ENCODE data around the gene CTIF. TPM values are rescaled to one million over a fixed set of nuclear protein-coding genes. Genes with fewer than 3 reads are reported as not detected.

CTIF gene
- total RNA-seq, 1 experiment from 2014 or later = 26.5 TPM

- BruUV-seq (replicated peaks) = no TSS peak
- ATAC-seq = no peak
- Histone ChIP-seq H3K36me3 (ENCODE audit: control insufficient read depth, insufficient read depth, low read length) (no peaks in the 10 kb centered on the region), H3K9me3 (ENCODE audit: control insufficient read depth, insufficient read depth, low read depth, low read length) (no peaks in the 10 kb centered on the region), H3K4me3 (ENCODE audit: low read depth in 2 of 2, low read length in 2 of 2) (no peak overlapping the region), H3K27me3 (ENCODE audit: control insufficient read depth, insufficient read depth, low read length) (no peaks in the 10 kb centered on the region), H3K4me1 (ENCODE audit: control insufficient read depth, insufficient read depth, low read length) (no peaks in the 10 kb centered on the region), H3K27ac (ENCODE audit: low read length) (no peak overlapping the region)
- ChIA-PET POLR2A (no interaction called here), CTCF (no interaction called here)
- no peak for TF ChIP-seq TCF7L2 (IDR thresholded peaks at IDR 0.05; ENCODE audit: low read depth, low read length)
- TF ChIP-seq SIN3A (IDR thresholded peaks at IDR 0.05; ENCODE audit: borderline replicate concordance, insufficient read depth, low read depth, low read length) = no peak
- no peak for TF ChIP-seq CTCF (IDR thresholded peaks at IDR 0.05)
- no peak for TF ChIP-seq POLR2AphosphoS5 (IDR thresholded peaks at IDR 0.05; ENCODE audit: low read depth, low read length)
- TF ChIP-seq REST (IDR thresholded peaks at IDR 0.05; ENCODE audit: insufficient read depth in 1 of 2, low read depth in 2 of 2, low read length in 1 of 2) = no peak
- no peak for DNase-seq (ENCODE audit: low read depth, low spot score)
- intact Hi-C loops (cut with micrococcal nuclease; ENCODE audit: unreplicated experiment) = no loop called here
- in situ Hi-C loops (cut with HindIII; ENCODE audit: low pct_unique_long_range_greater_than_20kb, low sequenced_read_pairs) = no loop called here
These were observed 157.4 kb downstream of the CTIF start for GRCh38 chr18:48696218-48696617.

DNA sequence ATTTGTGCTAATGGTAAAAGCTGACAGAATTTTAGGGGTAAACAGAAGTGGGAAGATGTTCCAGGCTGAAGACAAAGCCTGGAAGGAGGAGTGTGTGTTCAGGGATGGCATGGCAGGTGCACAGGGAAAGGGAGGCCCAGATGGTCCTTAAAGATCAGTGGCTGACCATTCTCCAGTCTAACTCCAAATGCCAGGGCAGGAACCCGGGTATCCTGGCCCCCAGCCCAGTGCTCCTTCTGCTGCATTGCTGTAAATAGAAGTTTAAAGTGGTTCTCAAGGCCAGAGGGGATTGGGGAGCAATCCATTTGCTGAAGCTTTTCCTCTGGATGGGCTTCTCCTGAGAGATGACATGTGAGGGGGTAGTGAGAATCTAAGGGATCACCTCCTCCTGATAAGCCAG, 158.6 kb downstream of the CTIF start:
- CTCF ChIA-PET = no interaction called here
- Histone ChIP-seq H3K36me3 (ENCODE audit: control insufficient read depth, insufficient read depth, low read length) (no peaks in the 10 kb centered on the region), H3K4me3 (ENCODE audit: low read depth in 2 of 2, low read length in 2 of 2) (no peak overlapping the region), H3K4me1 (ENCODE audit: control insufficient read depth, insufficient read depth, low read length) (no peaks in the 10 kb centered on the region), H3K9me3 (ENCODE audit: control insufficient read depth, insufficient read depth, low read depth, low read length) (no peaks in the 10 kb centered on the region), H3K27ac (ENCODE audit: low read length) (no peak overlapping the region), H3K27me3 (ENCODE audit: control insufficient read depth, insufficient read depth, low read length) (no peaks in the 10 kb centered on the region)
- no peak for DNase-seq (ENCODE audit: low read depth, low spot score)
- in situ Hi-C loops (cut with HindIII; ENCODE audit: low pct_unique_long_range_greater_than_20kb, low sequenced_read_pairs) = no loop called here
- TF ChIP-seq POLR2AphosphoS5 (IDR thresholded peaks at IDR 0.05; ENCODE audit: low read depth, low read length) = no peak
- no peak for TF ChIP-seq TCF7L2 (IDR thresholded peaks at IDR 0.05; ENCODE audit: low read depth, low read length)
- POLR2A ChIA-PET = no interaction called here
- no peak for ATAC-seq
- no TSS peak for BruUV-seq (replicated peaks)
- intact Hi-C loops (cut with micrococcal nuclease; ENCODE audit: unreplicated experiment) = no loop called here

DNA sequence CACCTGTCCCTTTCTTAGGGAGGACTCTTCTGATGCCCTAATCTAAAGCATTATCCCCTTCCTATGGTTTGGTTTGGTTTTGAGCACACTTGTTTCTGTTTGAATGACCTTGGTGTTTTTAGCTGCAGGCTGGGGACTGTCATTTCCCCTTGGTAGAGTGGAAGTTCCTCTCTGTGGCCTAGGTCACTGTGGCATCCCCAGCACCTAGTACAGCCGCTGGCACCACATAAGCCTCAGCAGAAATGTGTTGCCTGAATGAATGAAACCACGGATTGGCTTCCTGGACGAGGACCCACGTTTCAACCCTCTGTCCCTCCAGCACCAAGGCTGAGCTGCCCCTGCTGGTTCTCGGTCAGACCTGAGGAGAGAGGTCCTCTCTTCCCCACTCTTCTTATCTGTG, 159.9 kb downstream of the CTIF start:
- no peak overlapping the region for H3K4me3 ChIP-seq (ENCODE audit: low read depth in 2 of 2, low read length in 2 of 2)
- no peaks in the 10 kb centered on the region for H3K27me3 ChIP-seq (ENCODE audit: control insufficient read depth, insufficient read depth, low read length)
- H3K27ac ChIP-seq (ENCODE audit: low read length) = no peak overlapping the region
- no peaks in the 10 kb centered on the region for H3K4me1 ChIP-seq (ENCODE audit: control insufficient read depth, insufficient read depth, low read length)
- no peak for ATAC-seq
- no peaks in the 10 kb centered on the region for H3K36me3 ChIP-seq (ENCODE audit: control insufficient read depth, insufficient read depth, low read length)
- in situ Hi-C loops (cut with HindIII; ENCODE audit: low pct_unique_long_range_greater_than_20kb, low sequenced_read_pairs) = no loop called here
- TF ChIP-seq TCF7L2 (IDR thresholded peaks at IDR 0.05; ENCODE audit: low read depth, low read length) (no peak), SIN3A (IDR thresholded peaks at IDR 0.05; ENCODE audit: borderline replicate concordance, insufficient read depth, low read depth, low read length) (no peak), CTCF (IDR thresholded peaks at IDR 0.05) (no peak), REST (IDR thresholded peaks at IDR 0.05; ENCODE audit: insufficient read depth in 1 of 2, low read depth in 2 of 2, low read length in 1 of 2) (no peak), POLR2AphosphoS5 (IDR thresholded peaks at IDR 0.05; ENCODE audit: low read depth, low read length) (no peak)
- no peaks in the 10 kb centered on the region for H3K9me3 ChIP-seq (ENCODE audit: control insufficient read depth, insufficient read depth, low read depth, low read length)
- POLR2A ChIA-PET = no interaction called here
- CTCF ChIA-PET = no interaction called here
- intact Hi-C loops (cut with micrococcal nuclease; ENCODE audit: unreplicated experiment) = no loop called here
- no TSS peak for BruUV-seq (replicated peaks)
- DNase-seq (ENCODE audit: low read depth, low spot score) = no peak
